Transverse colon (tissue), 4 donors: ENCODE measurements around the gene MGST3. TPM values are rescaled to one million over a fixed set of nuclear protein-coding genes. Genes with fewer than 3 reads are reported as not detected.
"Not testable (repeated sequence)": the region's sequence is repeated elsewhere in the genome, so short reads cannot be mapped to it uniquely, and the experiment has no call there.

Source experiments
- DNase-seq: peaks from one replicate; pipeline ENCODE4 v3.0.0-alpha.2; 2019
- H3K27ac ChIP-seq, 4 donors: fragments of 200-600 bp; sonication (generic); 2 replicates each; pipeline ENCODE4 v1.5.1; 2016 to 2018; ENCODE audit warnings: inconsistent platforms in 4 of 4
- H3K27me3 ChIP-seq: fragments of 200-600 bp; sonication (generic); 2 replicates; pipeline ENCODE4 v1.5.1; 2017; ENCODE audit warnings: inconsistent platforms
- H3K36me3 ChIP-seq, 4 donors: fragments of 200-600 bp; sonication (generic); 2 replicates each; pipeline ENCODE4 v1.5.1; 2017 to 2019; ENCODE audit warnings: inconsistent platforms in 4 of 4
- H3K4me1 ChIP-seq, 4 donors: fragments of 200-600 bp; sonication (generic); 2 replicates each; pipeline ENCODE4 v1.5.1; 2017 to 2020; ENCODE audit warnings: inconsistent platforms in 4 of 4
- H3K4me3 ChIP-seq, 4 donors: fragments of 200-600 bp; sonication (generic); 1 replicate in 1 of 4; 2 replicates in 3 of 4; pipeline versions ENCODE4 v1.5.1 to v1.6.1; 2017 to 2019; ENCODE audit warnings: inconsistent platforms in 4 of 4
- H3K9me3 ChIP-seq, 2 donors: fragments of 200-600 bp; sonication (generic); 2 replicates each; pipeline ENCODE4 v1.5.1; 2017 to 2019; ENCODE audit warnings: inconsistent platforms in 2 of 2
- CTCF ChIP-seq, 5 experiments: fragments of 200-600 bp in 3 of 5; fragments of 450-650 bp in 2 of 5; sonication (generic) in 3 of 5; IDR thresholded peaks; 1 replicate in 2 of 5; 2 replicates in 3 of 5; pipeline ENCODE4 v1.5.1; 2016 to 2017; ENCODE audit warnings: antibody characterized with exemption in 5 of 5, inconsistent platforms in 3 of 5, mild to moderate bottlenecking in 2 of 5, moderate library complexity in 1 of 5
- EP300 ChIP-seq: sonication (generic); formaldehyde crosslinking; IDR thresholded peaks from one replicate; pipeline ENCODE4 v1.6.1; 2017; ENCODE audit warnings: antibody characterized with exemption, low read depth
- POLR2A ChIP-seq: fragments of 450-650 bp; IDR thresholded peaks from one replicate; pipeline ENCODE4 v1.6.1; 2016; ENCODE audit warnings: antibody characterized with exemption, mild to moderate bottlenecking, moderate library complexity
- POLR2AphosphoS5 ChIP-seq, 3 donors: sonication (generic); formaldehyde crosslinking; IDR thresholded peaks; one replicate each; pipeline ENCODE4 v1.6.1; 2016; ENCODE audit warnings: antibody characterized with exemption in 3 of 3
- WGBS, 2 donors: methylation state at CpG; one replicate each; pipeline ENCODE4 v1.1.5; 2018; ENCODE audit warnings: low coverage in 1 of 2; 5-methylcytosine and 5-hydroxymethylcytosine counted together
- in situ Hi-C, 4 donors: fragments of 200-750 bp; cut with MboI; loops; one replicate each; pipeline versions ENCODE4 v1.15.0 to v1.15.1; 2017; ENCODE audit warnings: low sequenced_read_pairs in 3 of 4, low pct_ligation_motif_present in 1 of 4, low pct_unique_long_range_greater_than_20kb in 1 of 4
- intact Hi-C: fragments of 100-400 bp; cut with DNase I; formaldehyde crosslinking; loops from one replicate; pipeline ENCODE4 v1.15.1; 2023; ENCODE audit warnings: low total_unique reads
- total RNA-seq, 4 donors: library from RNA; depleted of rRNA; stranded (reverse); fragments of >200 nt; gene quantifications; one replicate each; pipeline ENCODE4 v1.1.0, GENCODE V29; 2016

MGST3 gene
- total RNA-seq, 4 donors from 2014 or later = 84.4 to 387 (median 220) TPM

- H3K9me3 ChIP-seq = no peaks in the 10 kb centered on the region
- peak overlapping the region in 3 of 4 donors; percentile 71 to 78 (median 77) for H3K27ac ChIP-seq
- in situ Hi-C loops = no loop called here
- TF ChIP-seq CTCF (IDR thresholded peaks at IDR 0.05) (no peak), EP300 (no peak), POLR2AphosphoS5 (IDR thresholded peaks at IDR 0.05) (no peak), POLR2A (no peak)
- H3K4me3 ChIP-seq = no peak overlapping the region
- no peak for DNase-seq
- 74% methylated on average over 4 of the region's 4 CpGs; no CpG with 5 or more reads in 1 of the 2 donors for WGBS, 2 donors
- peaks cover 19 to 50% (median 42%) of the 10 kb centered on the region in 4 donors for H3K4me1 ChIP-seq
- intact Hi-C loops = loop anchor here (10.0 kb wide), 1 partner anchor 47 kb away; the partner anchor contains the start of gene ALDH9A1
- H3K36me3 ChIP-seq = peaks cover 0 to 12% (median 5%) of the 10 kb centered on the region in 4 donors
- H3K27me3 ChIP-seq = no peaks in the 10 kb centered on the region
Measured at GRCh38 chr1:165647970-165648369, 16.9 kb downstream of the MGST3 start.

GRCh38 chr1:165648919-165649572 is 18.0 kb downstream of the MGST3 start:
- Histone ChIP-seq H3K4me1 (peaks cover 19 to 41% (median 38%) of the 10 kb centered on the region in 4 donors), H3K36me3 (peaks cover 0 to 19% (median 8%) of the 10 kb centered on the region in 4 donors), H3K27ac (no peak overlapping the region), H3K4me3 (no peak overlapping the region), H3K9me3 (no peaks in the 10 kb centered on the region), H3K27me3 (no peaks in the 10 kb centered on the region)
- DNase-seq = no peak
- in situ Hi-C loops = no loop called here
- TF ChIP-seq EP300 (no peak), CTCF (IDR thresholded peaks at IDR 0.05) (no peak), POLR2A (no peak), POLR2AphosphoS5 (IDR thresholded peaks at IDR 0.05) (no peak)
- WGBS, 2 donors = 86 to 91% methylated on average over 5 to 7 of the region's 7 CpGs
- intact Hi-C loops = loop anchor here (10.0 kb wide), 1 partner anchor 46 kb away; the partner anchor contains the start of gene ALDH9A1

- Histone ChIP-seq H3K27ac (no peak overlapping the region), H3K27me3 (no peaks in the 10 kb centered on the region), H3K36me3 (peaks cover 0 to 39% (median 17%) of the 10 kb centered on the region in 4 donors), H3K4me3 (no peak overlapping the region), H3K4me1 (peaks cover 12 to 23% (median 20%) of the 10 kb centered on the region in 4 donors), H3K9me3 (no peaks in the 10 kb centered on the region)
- WGBS, 2 donors = 89 to 95% methylated on average over 9 of the region's 9 CpGs
- DNase-seq = no peak
- intact Hi-C loops = no loop called here
- no peak for TF ChIP-seq CTCF (IDR thresholded peaks at IDR 0.05)
- TF ChIP-seq POLR2AphosphoS5 (IDR thresholded peaks at IDR 0.05) = no peak
- TF ChIP-seq EP300 = no peak
- in situ Hi-C loops = no loop called here
Measured at GRCh38 chr1:165650981-165651625, 20.1 kb downstream of the MGST3 start.

- H3K9me3 ChIP-seq, H3K27ac ChIP-seq, H3K4me3 ChIP-seq, DNase-seq, intact Hi-C loops, in situ Hi-C loops, H3K4me1 ChIP-seq, H3K27me3 ChIP-seq: not testable (repeated sequence)
- WGBS, 2 donors = 97 to 100% methylated on average over 1 to 9 of the region's 9 CpGs
- peaks cover 0 to 37% (median 16%) of the 10 kb centered on the region in 4 donors for H3K36me3 ChIP-seq
Measured at GRCh38 chr1:165658766-165659580, 27.9 kb downstream of the MGST3 start.
